GM12873 (cell line): ENCODE measurements around the gene SH3RF3.

ENCODE experiments used
- TF ChIP-seq, protein P1 (sequence below): IDR thresholded peaks from 2 replicates; pipeline ENCODE4 v1.5.1; 2012; ENCODE audit warnings: low read depth, mild to moderate bottlenecking, moderate library complexity, low read length, control low read depth; ENCODE audit not compliant: insufficient read depth; ENCODE audit errors: missing control alignments

SH3RF3 gene

DNA sequence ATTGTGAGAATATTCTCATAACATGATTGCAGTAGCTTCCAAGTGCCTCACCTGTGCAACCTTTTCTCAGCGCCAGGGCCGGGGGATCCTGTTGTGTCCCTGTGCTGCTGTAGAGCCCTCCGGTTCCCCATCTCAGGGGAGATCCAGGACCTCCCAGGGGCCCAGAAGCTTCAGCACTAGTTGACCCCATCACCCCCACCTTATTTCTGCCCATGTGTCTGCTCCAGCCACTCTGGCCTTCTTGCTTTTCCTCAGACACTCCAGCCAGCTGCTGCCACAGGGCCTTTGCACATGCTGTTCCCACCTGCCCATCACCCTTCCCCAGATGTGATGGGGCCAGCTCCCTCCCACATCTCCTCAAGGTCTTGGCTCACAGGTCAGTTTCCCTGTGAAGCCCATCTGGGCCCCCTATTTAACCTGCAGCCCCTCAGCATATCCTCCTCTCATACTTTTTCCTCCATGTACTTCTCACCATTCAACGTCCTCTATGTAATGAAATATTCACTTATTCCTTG lies 258.3 kb downstream of the SH3RF3 start:
- TF ChIP-seq, protein P1, sequence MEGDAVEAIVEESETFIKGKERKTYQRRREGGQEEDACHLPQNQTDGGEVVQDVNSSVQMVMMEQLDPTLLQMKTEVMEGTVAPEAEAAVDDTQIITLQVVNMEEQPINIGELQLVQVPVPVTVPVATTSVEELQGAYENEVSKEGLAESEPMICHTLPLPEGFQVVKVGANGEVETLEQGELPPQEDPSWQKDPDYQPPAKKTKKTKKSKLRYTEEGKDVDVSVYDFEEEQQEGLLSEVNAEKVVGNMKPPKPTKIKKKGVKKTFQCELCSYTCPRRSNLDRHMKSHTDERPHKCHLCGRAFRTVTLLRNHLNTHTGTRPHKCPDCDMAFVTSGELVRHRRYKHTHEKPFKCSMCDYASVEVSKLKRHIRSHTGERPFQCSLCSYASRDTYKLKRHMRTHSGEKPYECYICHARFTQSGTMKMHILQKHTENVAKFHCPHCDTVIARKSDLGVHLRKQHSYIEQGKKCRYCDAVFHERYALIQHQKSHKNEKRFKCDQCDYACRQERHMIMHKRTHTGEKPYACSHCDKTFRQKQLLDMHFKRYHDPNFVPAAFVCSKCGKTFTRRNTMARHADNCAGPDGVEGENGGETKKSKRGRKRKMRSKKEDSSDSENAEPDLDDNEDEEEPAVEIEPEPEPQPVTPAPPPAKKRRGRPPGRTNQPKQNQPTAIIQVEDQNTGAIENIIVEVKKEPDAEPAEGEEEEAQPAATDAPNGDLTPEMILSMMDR = no peak

DNA sequence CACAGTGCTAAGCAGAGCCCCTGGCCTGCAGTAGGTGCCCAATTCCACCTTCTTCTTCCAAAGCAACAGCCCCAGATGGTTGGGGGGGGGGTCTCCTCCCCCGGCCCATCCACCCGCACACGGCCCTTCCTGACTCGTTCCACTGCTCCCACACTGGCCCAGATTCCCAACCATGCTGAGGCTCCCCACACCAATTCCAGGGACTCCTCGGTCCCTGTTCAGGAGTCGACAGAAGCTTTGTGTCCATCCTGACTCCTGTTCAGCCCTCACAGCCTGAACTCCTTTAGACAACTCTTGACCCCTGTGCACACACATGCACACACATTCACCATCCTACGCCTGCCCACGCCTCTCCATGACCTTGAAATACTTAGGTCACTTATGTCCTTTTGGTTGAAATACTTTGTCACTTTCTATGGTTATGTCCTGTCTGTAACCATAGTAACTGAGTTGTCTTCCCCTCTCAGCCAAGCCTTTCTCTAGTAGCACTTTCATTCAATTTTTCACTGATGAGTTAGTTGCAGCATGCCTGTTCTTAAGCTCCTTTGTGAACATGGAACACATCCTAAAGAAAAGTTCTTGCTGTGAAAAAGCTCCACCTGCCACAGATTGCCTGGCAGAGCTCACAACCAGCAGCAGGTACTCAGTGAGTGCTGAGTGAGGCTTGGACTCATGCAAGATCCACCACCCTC lies 258.9 kb downstream of the SH3RF3 start:
- TF ChIP-seq, protein P1 = no peak

DNA sequence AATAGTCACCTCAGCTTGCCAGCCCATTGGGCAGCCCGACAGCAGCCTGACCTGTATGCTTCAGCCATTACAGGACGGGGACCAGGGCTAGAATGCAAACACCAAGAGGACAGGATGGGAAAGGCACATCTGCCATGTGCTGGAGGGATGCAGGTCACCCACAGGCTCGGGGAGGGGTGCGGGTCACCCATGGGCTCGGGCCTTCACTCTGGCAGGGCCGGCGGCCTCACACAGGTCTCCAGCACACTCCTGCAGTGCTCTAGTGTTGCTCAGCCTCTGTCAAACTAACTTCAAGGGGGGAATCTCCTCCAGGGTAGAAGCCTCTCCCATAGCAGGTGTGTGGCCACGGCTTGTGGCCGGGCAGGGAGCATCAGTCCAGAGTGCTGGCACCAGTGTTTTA lies 262.2 kb downstream of the SH3RF3 start:
- TF ChIP-seq, protein P1 = no peak

DNA sequence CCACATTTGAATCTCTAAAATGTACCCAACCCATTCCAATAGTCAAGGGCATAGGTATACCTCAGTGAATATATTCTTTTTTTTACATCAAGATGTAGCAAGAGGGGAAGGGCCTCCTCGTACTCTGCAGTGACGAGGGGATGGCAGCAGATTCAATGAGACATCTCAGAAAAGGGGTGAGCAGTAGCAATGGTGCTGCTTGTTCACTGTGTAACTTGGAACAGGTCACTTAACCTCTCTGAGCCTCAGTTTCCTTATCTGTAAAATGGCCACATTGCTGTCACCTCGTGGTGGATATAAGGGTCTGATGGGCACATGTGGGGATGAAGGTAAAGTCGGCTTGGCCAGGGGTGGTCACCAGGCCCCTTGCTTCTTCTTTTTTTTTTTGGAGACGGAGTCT lies 263.1 kb downstream of the SH3RF3 start:
- TF ChIP-seq, protein P1 = no peak

DNA sequence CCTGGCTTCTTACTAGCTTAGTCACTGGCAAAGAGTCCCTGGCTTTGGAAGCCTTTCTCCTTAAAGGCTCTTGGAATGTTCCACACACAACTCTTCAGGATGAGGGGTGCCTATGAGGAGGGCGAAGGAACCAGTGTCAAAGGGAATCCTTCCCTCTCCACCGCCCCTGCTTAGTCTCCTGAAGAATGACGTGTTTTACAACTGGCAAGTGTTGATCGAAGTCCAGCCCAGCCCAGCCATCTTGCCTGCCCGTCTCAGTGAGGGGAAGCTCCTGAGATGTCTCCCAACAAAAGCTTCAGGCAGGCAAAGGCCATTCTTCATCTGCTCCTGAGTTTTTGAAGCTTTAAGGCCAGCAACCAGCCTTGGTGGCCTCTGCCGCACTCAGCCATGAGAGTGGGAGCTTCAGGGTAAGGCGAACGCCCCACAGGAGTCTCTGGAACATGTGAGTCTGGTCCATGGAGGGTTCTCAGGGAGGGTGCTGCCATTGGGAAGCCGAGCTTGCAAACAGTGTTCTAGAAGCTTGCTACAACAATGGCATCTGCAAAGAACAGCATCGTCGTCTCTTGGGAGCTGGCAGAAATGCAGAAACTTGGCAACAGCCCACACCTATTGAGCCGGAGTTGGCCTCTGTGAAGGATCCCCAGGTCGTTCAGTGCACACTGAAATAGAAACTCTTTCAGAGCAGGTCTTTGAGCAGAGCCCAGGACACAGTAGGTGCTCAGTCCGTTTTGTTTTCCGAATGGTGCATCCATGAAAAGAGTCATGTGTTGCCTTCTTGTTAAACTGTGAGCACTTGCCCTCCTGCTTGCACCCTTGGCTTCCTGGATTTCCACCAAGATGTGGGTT lies 264.0 kb downstream of the SH3RF3 start:
- TF ChIP-seq, protein P1 = no peak

DNA sequence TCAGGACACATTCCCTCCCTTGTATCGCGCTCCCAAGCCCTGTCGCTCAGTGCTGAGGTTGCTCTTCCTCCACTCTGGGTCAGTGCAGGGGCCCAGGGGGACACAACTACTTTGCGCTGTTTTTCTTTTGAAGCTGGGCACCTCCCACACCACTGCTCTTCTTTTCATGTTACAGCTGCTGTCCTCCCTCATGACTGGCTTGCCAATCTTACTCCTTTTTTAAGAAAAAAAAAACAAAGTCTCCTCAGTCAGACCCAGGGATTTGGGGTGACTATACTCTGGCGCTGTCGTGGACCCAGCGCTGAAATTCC lies 264.6 kb downstream of the SH3RF3 start:
- TF ChIP-seq, protein P1 = no peak

DNA sequence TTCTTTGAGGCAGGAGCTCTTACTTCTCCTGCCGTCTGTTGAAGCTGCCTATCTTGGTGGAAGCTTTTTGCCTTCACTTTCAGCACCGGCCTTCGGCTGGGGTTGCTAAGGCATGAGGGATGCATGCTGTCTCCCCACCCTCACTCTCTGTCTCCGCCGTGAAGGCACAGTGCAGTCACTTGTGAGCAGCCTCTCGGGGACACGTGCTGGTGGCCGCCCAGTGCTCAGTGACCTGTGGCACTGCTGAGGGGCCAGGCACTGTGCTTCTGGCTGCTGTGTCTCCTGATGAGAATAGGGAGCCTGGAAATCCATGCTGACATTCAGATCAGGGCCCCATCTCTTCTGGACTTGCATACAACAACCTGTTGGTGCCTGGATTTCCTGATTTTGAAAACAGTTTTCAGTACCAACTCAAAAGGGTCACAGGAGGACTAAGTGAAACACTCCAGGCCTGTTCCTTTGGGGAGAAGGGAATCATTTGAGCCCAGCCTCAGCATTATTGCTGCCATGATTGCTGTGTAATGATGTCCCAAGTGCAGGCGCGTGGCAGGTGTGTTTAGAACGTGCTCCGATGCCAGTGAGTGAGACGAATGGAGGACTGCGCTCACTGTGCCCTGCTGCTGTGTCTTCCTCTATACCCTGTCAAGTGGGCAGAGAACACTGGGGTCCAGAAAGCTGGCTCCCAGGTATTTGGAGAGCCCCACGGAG lies 266.6 kb downstream of the SH3RF3 start:
- TF ChIP-seq, protein P1 = no peak
